Neutrophil (primary cell): ENCODE data around the gene NUP210.
"Not testable (repeated sequence)": the region's sequence is repeated elsewhere in the genome, so short reads cannot be mapped to it uniquely, and the experiment has no call there.

Experiments used
- H3K27ac ChIP-seq: fragments of 200-600 bp; sonication (generic); 2 replicates; pipeline ENCODE4 v1.5.1; 2016; ENCODE audit warnings: mild to moderate bottlenecking, moderate library complexity
- H3K27me3 ChIP-seq: fragments of 200-600 bp; sonication (generic); 2 replicates; pipeline ENCODE4 v1.6.0; 2016; ENCODE audit warnings: mild to moderate bottlenecking
- H3K36me3 ChIP-seq: fragments of 200-600 bp; sonication (generic); 2 replicates; pipeline ENCODE4 v1.5.1; 2017
- H3K4me1 ChIP-seq, 2 experiments: fragments of 200-600 bp in 1 of 2; sonication (generic) in 1 of 2; 1 replicate in 1 of 2; 2 replicates in 1 of 2; pipeline versions ENCODE4 v1.5.1 to v1.6.1; 2013 to 2016; ENCODE audit warnings: low read depth in 1 of 2, low read length in 1 of 2, mild to moderate bottlenecking in 1 of 2, moderate library complexity in 1 of 2; ENCODE audit not compliant: control insufficient read depth in 1 of 2, insufficient read depth in 1 of 2
- H3K4me3 ChIP-seq, 2 experiments: fragments of 200-600 bp in 1 of 2; sonication (generic) in 1 of 2; 1 replicate in 1 of 2; 2 replicates in 1 of 2; pipeline ENCODE4 v1.5.1; 2013 to 2016; ENCODE audit warnings: low read depth in 1 of 2, low read length in 1 of 2, mild to moderate bottlenecking in 1 of 2, moderate library complexity in 1 of 2
- H3K9me3 ChIP-seq: fragments of 200-600 bp; sonication (generic); 2 replicates; pipeline ENCODE4 v1.5.1; 2016
- CTCF ChIP-seq: fragments of 200-600 bp; sonication (generic); IDR thresholded peaks from 2 replicates; pipeline ENCODE4 v1.5.1; 2016; ENCODE audit warnings: antibody characterized with exemption

NUP210 gene

GRCh38 chr3:13380971-13381370, 39.2 kb downstream of the NUP210 start:
- H3K4me3 ChIP-seq = no peak overlapping the region
- H3K27me3 ChIP-seq = no peaks in the 10 kb centered on the region
- H3K9me3 ChIP-seq = no peaks in the 10 kb centered on the region
- peaks cover 47% of the 10 kb centered on the region for H3K36me3 ChIP-seq
- no peak overlapping the region for H3K27ac ChIP-seq
- peaks cover 5 to 9% of the 10 kb centered on the region in 2 experiments for H3K4me1 ChIP-seq
- no peak for TF ChIP-seq CTCF

GRCh38 chr3:13379201-13379830, 40.8 kb downstream of the NUP210 start:
- H3K27me3 ChIP-seq = no peaks in the 10 kb centered on the region
- H3K27ac ChIP-seq = no peak overlapping the region
- TF ChIP-seq CTCF = no peak
- no peaks in the 10 kb centered on the region for H3K9me3 ChIP-seq
- H3K4me1 ChIP-seq = no peaks in the 10 kb centered on the region
- H3K4me3 ChIP-seq = no peak overlapping the region
- H3K36me3 ChIP-seq = peaks cover 61% of the 10 kb centered on the region

DNA sequence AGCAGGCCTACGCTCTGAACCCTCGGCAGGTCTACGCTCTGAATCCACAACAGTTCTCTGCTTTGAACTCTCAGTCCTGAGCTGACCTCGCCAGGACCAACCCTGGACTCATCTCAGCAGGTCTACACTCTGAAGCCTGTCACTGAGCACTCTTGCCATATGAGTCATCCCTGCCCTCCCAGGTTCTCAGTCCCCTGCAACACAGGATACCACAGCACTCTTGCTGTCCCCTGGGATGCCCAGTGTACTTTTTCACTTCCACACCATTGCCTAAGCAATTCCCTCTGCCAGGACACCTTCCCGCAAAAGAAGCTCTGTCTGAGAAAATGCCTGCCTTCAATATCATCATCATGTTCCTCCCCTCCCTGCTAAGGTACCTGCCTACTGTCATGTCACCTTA, 42.0 kb downstream of the NUP210 start:
- H3K36me3 ChIP-seq = peaks cover 71% of the 10 kb centered on the region
- no peak for TF ChIP-seq CTCF
- H3K9me3 ChIP-seq = no peaks in the 10 kb centered on the region
- H3K4me3 ChIP-seq = no peak overlapping the region
- no peaks in the 10 kb centered on the region for H3K4me1 ChIP-seq
- no peaks in the 10 kb centered on the region for H3K27me3 ChIP-seq
- no peak overlapping the region for H3K27ac ChIP-seq

DNA sequence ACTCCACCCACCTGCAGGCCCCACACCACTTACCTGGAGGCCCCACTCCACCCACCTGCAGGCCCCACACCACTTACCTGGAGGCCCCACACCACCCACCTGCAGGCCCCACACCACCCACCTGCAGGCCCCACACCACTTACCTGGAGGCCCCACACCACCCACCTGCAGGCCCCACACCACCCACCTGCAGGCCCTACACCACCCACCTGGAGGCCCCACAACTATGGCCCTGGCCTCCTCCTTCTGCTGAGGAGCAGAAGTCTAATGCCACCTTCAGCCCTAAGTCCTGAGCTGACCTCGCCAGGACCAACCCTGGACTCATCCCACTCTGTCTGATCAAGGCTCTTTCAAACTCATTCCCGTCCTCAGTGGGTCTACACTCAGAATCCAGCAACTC, 42.4 kb downstream of the NUP210 start:
- H3K9me3 ChIP-seq, H3K27me3 ChIP-seq, H3K27ac ChIP-seq, H3K4me1 ChIP-seq, H3K4me3 ChIP-seq: not testable (repeated sequence)
- peaks cover 76% of the 10 kb centered on the region for H3K36me3 ChIP-seq

GRCh38 chr3:13377021-13377420, 43.1 kb downstream of the NUP210 start:
- H3K36me3 ChIP-seq = peaks cover 83% of the 10 kb centered on the region
- no peaks in the 10 kb centered on the region for H3K9me3 ChIP-seq
- no peak for TF ChIP-seq CTCF
- H3K27me3 ChIP-seq = no peaks in the 10 kb centered on the region
- H3K4me3 ChIP-seq = no peak overlapping the region
- no peaks in the 10 kb centered on the region for H3K4me1 ChIP-seq
- no peak overlapping the region for H3K27ac ChIP-seq

DNA sequence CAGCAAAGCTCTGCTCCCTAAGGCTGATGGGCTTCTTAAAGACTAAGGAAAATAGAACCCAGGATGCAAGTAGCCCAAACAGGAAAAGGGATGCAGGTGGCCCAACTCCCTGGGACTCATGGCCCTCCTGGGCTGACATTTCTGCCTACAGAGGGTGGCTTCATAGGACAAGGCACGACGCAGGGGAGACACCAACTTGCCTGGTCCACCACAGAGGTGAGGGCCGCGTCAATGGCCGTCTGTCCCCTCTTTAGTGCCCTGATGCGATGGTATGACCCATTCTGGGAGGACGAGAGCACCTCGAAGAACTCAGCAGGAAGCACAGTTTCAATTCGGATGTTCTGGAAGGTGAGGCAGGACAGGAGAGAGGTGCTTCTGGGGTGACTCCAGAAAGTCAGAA, 44.0 kb downstream of the NUP210 start:
- Histone ChIP-seq H3K36me3 (peaks cover 92% of the 10 kb centered on the region), H3K4me3 (no peak overlapping the region), H3K27ac (no peak overlapping the region), H3K27me3 (no peaks in the 10 kb centered on the region), H3K9me3 (no peaks in the 10 kb centered on the region), H3K4me1 (no peaks in the 10 kb centered on the region)
- no peak for TF ChIP-seq CTCF
